Panc1 (cell line): ENCODE data around the gene WDR31. TPM values are rescaled to one million over a fixed set of nuclear protein-coding genes. Genes with fewer than 3 reads are reported as not detected.

ENCODE experiments used
- ATAC-seq: fragments of 200-7000 bp; cut with Tn5 transposase; 2 replicates; pipeline ENCODE4 v1.9.1; 2020; ENCODE audit warnings: mild to moderate bottlenecking, moderate library complexity
- Bru-seq: library from RNA; stranded (reverse); fragments of 400-500 nt; gene quantifications from one replicate; lab custom pipeline; 2021; lab: Mats Ljungman, UMichigan
- BruChase-seq, 2 experiments: library from RNA; stranded (reverse); fragments of 400-500 nt; gene quantifications; one replicate each; lab custom pipeline; 2021; lab: Mats Ljungman, UMichigan
- BruUV-seq: library from RNA; stranded (reverse); fragments of 400-500 nt; replicated peaks from 2 replicates; lab custom pipeline; 2021; lab: Mats Ljungman, UMichigan
- CTCF ChIA-PET: fragments of 300-600 bp; sonication (Branson Sonifier 250); formaldehyde crosslinking; loops from one replicate; lab custom pipeline; 2022; ENCODE audit warnings: antibody characterized with exemption; lab: Charles Lee
- POLR2A ChIA-PET: fragments of 300-600 bp; sonication (Branson Sonifier 250); formaldehyde crosslinking; loops from one replicate; lab custom pipeline; 2022; ENCODE audit warnings: antibody characterized with exemption; lab: Charles Lee
- DNase-seq: peaks from one replicate; pipeline ENCODE4 v3.0.0-alpha.2; 2010; ENCODE audit warnings: low read depth, low spot score
- H3K27ac ChIP-seq: 2 replicates; pipeline ENCODE4 v1.5.1; 2011; ENCODE audit warnings: mild to moderate bottlenecking, low read length, inconsistent platforms
- H3K27me3 ChIP-seq: fragments of 200-500 bp; sonication (Bioruptor generic); 2 replicates; pipeline ENCODE4 v1.6.0; 2014; ENCODE audit warnings: low read length, inconsistent platforms; ENCODE audit not compliant: control insufficient read depth, insufficient read depth
- H3K36me3 ChIP-seq: fragments of 200-500 bp; sonication (Bioruptor generic); 2 replicates; pipeline ENCODE4 v1.5.1; 2014; ENCODE audit warnings: inconsistent platforms, mild to moderate bottlenecking, low read length, moderate library complexity; ENCODE audit not compliant: control insufficient read depth, insufficient read depth
- H3K4me1 ChIP-seq: 2 replicates; pipeline ENCODE4 v1.5.1; 2011; ENCODE audit warnings: inconsistent platforms, mild to moderate bottlenecking, low read length, moderate library complexity; ENCODE audit not compliant: control insufficient read depth, insufficient read depth
- H3K4me3 ChIP-seq, 2 experiments: 2 replicates each; pipeline ENCODE4 v1.5.1; 2011 to 2012; ENCODE audit warnings: low read depth in 2 of 2, low read length in 2 of 2, mild to moderate bottlenecking in 2 of 2, inconsistent platforms in 1 of 2, moderate library complexity in 1 of 2
- H3K9me3 ChIP-seq: fragments of 200-500 bp; sonication (Bioruptor generic); 2 replicates; pipeline ENCODE4 v1.5.1; 2014; ENCODE audit warnings: low read depth, mild to moderate bottlenecking, inconsistent platforms, low read length, moderate library complexity; ENCODE audit not compliant: control insufficient read depth, insufficient read depth
- CTCF ChIP-seq: fragments of 450-650 bp; IDR thresholded peaks from 2 replicates; pipeline ENCODE4 v1.5.1; 2017; ENCODE audit warnings: mild to moderate bottlenecking
- POLR2AphosphoS5 ChIP-seq: IDR thresholded peaks from 2 replicates; pipeline ENCODE4 v1.6.1; 2012; ENCODE audit warnings: mild to moderate bottlenecking, low read depth, low read length, moderate library complexity
- SIN3A ChIP-seq: IDR thresholded peaks from 2 replicates; pipeline ENCODE4 v1.6.1; 2012; ENCODE audit warnings: low read depth, mild to moderate bottlenecking, low read length, moderate library complexity, borderline replicate concordance; ENCODE audit not compliant: insufficient read depth
- TCF7L2 ChIP-seq: IDR thresholded peaks from 2 replicates; pipeline ENCODE4 v1.6.1; 2011; ENCODE audit warnings: mild to moderate bottlenecking, low read depth, low read length, inconsistent platforms
- in situ Hi-C: cut with HindIII; loops from 2 replicates; pipeline ENCODE4 v1.10.0; 2016; ENCODE audit warnings: low sequenced_read_pairs, low pct_unique_long_range_greater_than_20kb
- intact Hi-C: fragments of 100-400 bp; cut with micrococcal nuclease; formaldehyde crosslinking; loops from one replicate; pipeline ENCODE4 v1.10.0; 2022; ENCODE audit not compliant: unreplicated experiment
- long read RNA-seq: library from polyadenylated mRNA; unstranded; transcript quantifications from one replicate; pipeline ENCODE4 v2.0.0, GENCODE V29; 2021; ENCODE audit not compliant: unreplicated experiment
- polyA plus RNA-seq: library from polyadenylated mRNA; unstranded; fragments of >200 nt; gene quantifications from one replicate; pipeline ENCODE4 v1.2.1, GENCODE V29; 2012; ENCODE audit warnings: missing spikeins; ENCODE audit not compliant: insufficient read length
- total RNA-seq: library from RNA; stranded (reverse); gene quantifications from one replicate; pipeline ENCODE4 v1.2.1, GENCODE V29; 2021; ENCODE audit not compliant: unreplicated experiment
- TF ChIP-seq, protein P1 (sequence below), 2 experiments: IDR thresholded peaks; 2 replicates each; pipeline ENCODE4 v1.6.1; 2011 to 2012; ENCODE audit warnings: low read depth in 2 of 2, control low read depth in 1 of 2, low read length in 1 of 2, mild to moderate bottlenecking in 1 of 2, moderate library complexity in 1 of 2; ENCODE audit not compliant: insufficient read depth in 1 of 2

WDR31 gene
- total RNA-seq: 0.80 TPM
- polyA plus RNA-seq: 0.79 TPM
- Bru-seq, nascent RNA: percentile 36 among the genes with signal in this experiment
- BruChase-seq, experiment 1, labeled RNA remaining after a 2-hour chase: percentile 36 among the genes with signal in this experiment
- percentile 39 among the genes with signal in this experiment for BruChase-seq, experiment 2, labeled RNA remaining after a 6-hour chase
- long read RNA-seq, partial matches to known transcripts: 4 of 4 reads
- long read RNA-seq, other reads (novel, unspliced or antisense): 0 of 4 reads

- no peaks in the 10 kb centered on the region; the same call in 1 of the 2 replicates for H3K4me1 ChIP-seq
- H3K4me3 ChIP-seq: peak within 1 kb of the TSS; percentile 67 to 70
- H3K36me3 ChIP-seq: no peaks in the 10 kb centered on the region
- intact Hi-C loops (no loop called here), in situ Hi-C loops (no loop called here)
- BruUV-seq: no TSS peak
- H3K27ac ChIP-seq: peak within 1 kb of the TSS; percentile 71
- ChIA-PET POLR2A (no interaction called here), CTCF (no interaction called here)
- no peak for TF ChIP-seq TCF7L2
- TF ChIP-seq, protein P1, sequence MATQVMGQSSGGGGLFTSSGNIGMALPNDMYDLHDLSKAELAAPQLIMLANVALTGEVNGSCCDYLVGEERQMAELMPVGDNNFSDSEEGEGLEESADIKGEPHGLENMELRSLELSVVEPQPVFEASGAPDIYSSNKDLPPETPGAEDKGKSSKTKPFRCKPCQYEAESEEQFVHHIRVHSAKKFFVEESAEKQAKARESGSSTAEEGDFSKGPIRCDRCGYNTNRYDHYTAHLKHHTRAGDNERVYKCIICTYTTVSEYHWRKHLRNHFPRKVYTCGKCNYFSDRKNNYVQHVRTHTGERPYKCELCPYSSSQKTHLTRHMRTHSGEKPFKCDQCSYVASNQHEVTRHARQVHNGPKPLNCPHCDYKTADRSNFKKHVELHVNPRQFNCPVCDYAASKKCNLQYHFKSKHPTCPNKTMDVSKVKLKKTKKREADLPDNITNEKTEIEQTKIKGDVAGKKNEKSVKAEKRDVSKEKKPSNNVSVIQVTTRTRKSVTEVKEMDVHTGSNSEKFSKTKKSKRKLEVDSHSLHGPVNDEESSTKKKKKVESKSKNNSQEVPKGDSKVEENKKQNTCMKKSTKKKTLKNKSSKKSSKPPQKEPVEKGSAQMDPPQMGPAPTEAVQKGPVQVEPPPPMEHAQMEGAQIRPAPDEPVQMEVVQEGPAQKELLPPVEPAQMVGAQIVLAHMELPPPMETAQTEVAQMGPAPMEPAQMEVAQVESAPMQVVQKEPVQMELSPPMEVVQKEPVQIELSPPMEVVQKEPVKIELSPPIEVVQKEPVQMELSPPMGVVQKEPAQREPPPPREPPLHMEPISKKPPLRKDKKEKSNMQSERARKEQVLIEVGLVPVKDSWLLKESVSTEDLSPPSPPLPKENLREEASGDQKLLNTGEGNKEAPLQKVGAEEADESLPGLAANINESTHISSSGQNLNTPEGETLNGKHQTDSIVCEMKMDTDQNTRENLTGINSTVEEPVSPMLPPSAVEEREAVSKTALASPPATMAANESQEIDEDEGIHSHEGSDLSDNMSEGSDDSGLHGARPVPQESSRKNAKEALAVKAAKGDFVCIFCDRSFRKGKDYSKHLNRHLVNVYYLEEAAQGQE (IDR thresholded peaks at IDR 0.05; ENCODE audit: insufficient read depth in 1 of 2, low read depth in 2 of 2, low read length in 1 of 2): no peak
- no peak; the same call in 1 of the 2 replicates for TF ChIP-seq SIN3A
- no peak for TF ChIP-seq CTCF
- no peak for TF ChIP-seq POLR2AphosphoS5
- H3K27me3 ChIP-seq: no peaks in the 10 kb centered on the region
- H3K9me3 ChIP-seq: no peaks in the 10 kb centered on the region
- peak; percentile 32 for DNase-seq
- peak; percentile 99 for ATAC-seq
These were observed at the start of gene WDR31 for GRCh38 chr9:113340011-113340699. TSS of gene WDR31 (minus strand) at chr9:113340275. CDS start at chr9:113332022, 8,253 bp downstream.

DNA sequence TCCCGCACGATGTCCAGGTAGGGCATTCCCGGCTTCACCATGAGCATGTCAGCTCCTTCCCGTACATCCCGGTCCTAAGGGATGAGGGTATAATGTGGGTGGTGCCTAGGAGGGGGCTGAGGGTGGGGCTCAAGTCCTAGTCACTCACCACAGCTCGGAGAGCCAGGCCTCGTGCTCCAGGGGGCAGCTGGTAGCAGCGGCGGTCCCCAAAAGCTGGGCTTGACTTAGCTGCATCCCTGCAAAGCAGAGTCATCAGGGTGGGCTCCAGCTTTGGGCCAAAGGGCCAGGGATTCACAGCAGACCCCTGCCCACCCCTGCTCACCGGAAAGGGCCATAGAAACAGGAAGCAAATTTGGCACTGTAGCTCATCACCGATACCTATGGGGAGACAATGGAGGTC, 49.4 kb upstream of the WDR31 start:
- H3K4me1 ChIP-seq: no peaks in the 10 kb centered on the region
- ChIA-PET CTCF (no interaction called here), POLR2A (no interaction called here)
- ATAC-seq (no peak), DNase-seq (no peak)
- no peak overlapping the region for H3K4me3 ChIP-seq
- no TSS peak for BruUV-seq
- TF ChIP-seq SIN3A: no peak
- no peak for TF ChIP-seq CTCF
- TF ChIP-seq TCF7L2: no peak
- TF ChIP-seq POLR2AphosphoS5: no peak
- TF ChIP-seq, protein P1 (IDR thresholded peaks at IDR 0.05; ENCODE audit: insufficient read depth in 1 of 2, low read depth in 2 of 2, low read length in 1 of 2): no peak
- no peaks in the 10 kb centered on the region for H3K9me3 ChIP-seq
- intact Hi-C loops: no loop called here
- in situ Hi-C loops: no loop called here
- H3K27ac ChIP-seq: no peak overlapping the region
- H3K36me3 ChIP-seq: no peaks in the 10 kb centered on the region
- H3K27me3 ChIP-seq: no peaks in the 10 kb centered on the region
